Frontal cortex (tissue), 4 donors: ENCODE data around the gene GPR68. TPM values are rescaled to one million over a fixed set of nuclear protein-coding genes. Genes with fewer than 3 reads are reported as not detected.
"Not testable (repeated sequence)": the region's sequence is repeated elsewhere in the genome, so short reads cannot be mapped to it uniquely, and the experiment has no call there.

ENCODE experiments used
- DNase-seq, 2 donors: peaks; one replicate each; pipeline ENCODE4 v3.0.0; 2012; ENCODE audit warnings: low spot score in 2 of 2
- FAIRE-seq: peaks from 2 replicates; lab custom pipeline; 2012; peaks lifted over from hg19 to GRCh38; lab: Jason Lieb, UNC
- total RNA-seq: library from RNA; depleted of rRNA; stranded (reverse); fragments of >200 nt; gene quantifications from one replicate; pipeline ENCODE4 v1.2.3, GENCODE V29; 2014
- donor health status: control.
- donor health status: control.
- donor health status: control.

GPR68 gene
- total RNA-seq, 1 donor from 2014 or later = 4.9 TPM

GRCh38 chr14:91205459-91205858 is 39.0 kb downstream of the GPR68 start:
- no peak for DNase-seq
- FAIRE-seq = no peak

GRCh38 chr14:91204657-91205056 is 39.8 kb downstream of the GPR68 start:
- FAIRE-seq = no peak
- no peak for DNase-seq

GRCh38 chr14:91202234-91202974 is 42.1 kb downstream of the GPR68 start:
- FAIRE-seq = no peak
- no peak for DNase-seq

- FAIRE-seq, DNase-seq: not testable (repeated sequence)
These were observed 43.7 kb downstream of the GPR68 start for GRCh38 chr14:91200802-91201201.

DNA sequence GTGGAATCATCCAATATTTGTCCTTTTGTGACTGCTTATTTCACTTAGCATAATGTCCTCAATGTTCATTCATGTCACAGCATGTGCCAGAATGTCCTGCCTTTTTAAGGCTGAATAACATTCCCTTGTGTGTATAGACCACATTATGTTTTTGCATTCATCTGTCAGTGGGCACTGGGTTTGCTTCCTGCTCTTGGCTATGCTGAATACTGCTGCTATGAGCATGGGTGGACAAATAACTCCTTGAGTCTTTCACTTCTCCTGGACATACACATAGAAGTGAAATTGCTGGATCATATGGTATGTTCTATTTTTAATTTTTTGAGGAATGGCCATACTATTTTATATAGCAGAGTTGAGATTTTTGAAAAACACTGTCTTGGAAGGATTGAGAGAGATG is 46.9 kb downstream of the GPR68 start:
- FAIRE-seq (no peak), DNase-seq (no peak)

DNA sequence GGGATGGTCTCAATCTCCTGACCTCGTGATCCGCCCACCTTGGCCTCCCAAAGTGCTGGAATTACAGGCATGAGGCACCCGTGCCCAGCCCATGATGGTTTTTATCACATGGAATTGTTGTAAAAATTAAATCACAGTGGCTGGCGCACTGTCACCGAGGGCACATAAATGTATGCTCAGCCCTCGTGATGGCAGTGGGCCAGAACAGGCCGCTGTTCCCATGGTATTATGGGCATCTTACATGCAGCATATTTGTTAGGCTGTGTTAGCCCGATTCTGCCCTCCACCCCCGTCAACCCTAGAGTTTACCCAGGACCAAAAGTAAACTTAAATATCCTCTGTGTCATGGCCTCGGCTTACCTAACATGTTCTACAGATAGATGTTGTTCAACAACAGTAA is 48.6 kb downstream of the GPR68 start:
- DNase-seq (no peak), FAIRE-seq (no peak)

- DNase-seq (no peak), FAIRE-seq (no peak)
These were observed 51.4 kb downstream of the GPR68 start for GRCh38 chr14:91193069-91193468.

GRCh38 chr14:91190853-91191252 is 53.7 kb downstream of the GPR68 start:
- DNase-seq (no peak), FAIRE-seq (no peak)

GRCh38 chr14:91187271-91187670 is 57.2 kb downstream of the GPR68 start:
- DNase-seq (no peak), FAIRE-seq (no peak)

DNA sequence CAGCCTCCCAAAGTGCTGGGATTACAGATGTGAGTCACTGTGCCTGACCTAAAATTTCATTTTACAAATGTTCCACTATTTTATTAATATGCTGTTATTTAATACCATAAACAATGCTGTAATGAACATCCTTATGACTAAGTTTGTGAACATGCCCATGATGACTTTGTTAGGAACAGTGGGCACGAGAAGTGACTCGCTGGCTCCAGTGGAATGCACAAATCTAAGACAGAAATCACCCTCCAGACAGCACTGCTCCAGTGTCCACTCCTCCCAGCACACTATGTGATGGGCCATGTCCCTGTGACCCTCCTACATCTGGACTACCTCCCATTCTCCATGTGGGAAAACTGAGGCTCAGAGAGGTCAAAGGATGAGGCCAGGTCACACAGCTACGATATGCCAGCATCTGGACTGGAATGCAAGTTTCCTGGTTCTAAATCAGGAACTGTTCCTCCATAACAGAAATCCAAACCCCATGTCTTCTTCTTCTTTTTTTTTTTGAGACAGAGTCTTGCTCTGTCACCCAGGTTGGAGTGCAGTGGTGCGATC is 57.9 kb downstream of the GPR68 start:
- FAIRE-seq (no peak), DNase-seq (no peak)

GRCh38 chr14:91185721-91186120 is 58.8 kb downstream of the GPR68 start:
- FAIRE-seq (no peak), DNase-seq (no peak)

DNA sequence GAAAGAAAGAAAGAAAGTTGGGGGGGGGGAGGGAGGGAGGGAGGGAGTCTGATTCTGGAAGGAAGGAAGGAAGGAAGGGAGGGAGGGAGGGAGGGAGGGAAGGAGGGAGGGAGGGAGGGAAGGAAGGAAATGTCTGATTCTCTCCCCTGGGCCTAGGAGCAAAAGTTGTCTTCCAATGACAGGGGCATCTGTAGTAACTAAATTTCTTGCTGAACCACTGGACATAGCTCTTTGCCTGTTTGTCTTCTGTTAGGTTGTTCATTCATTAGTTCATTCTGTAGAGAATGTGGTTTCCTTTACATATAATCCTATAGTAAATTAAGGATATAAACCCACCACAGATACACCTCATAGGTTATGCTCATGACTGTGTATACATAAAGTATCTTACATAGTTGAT is 59.9 kb downstream of the GPR68 start:
- DNase-seq (no peak), FAIRE-seq (no peak)

GRCh38 chr14:91182753-91183152 is 61.8 kb downstream of the GPR68 start:
- peak; percentile 61 for FAIRE-seq
- DNase-seq = not testable (repeated sequence)

Other genes with a start within 250 kb of the GPR68 start
- 8.2 TPM for gene RPS6KA5, start 184.1 kb downstream of the GPR68 start, total RNA-seq
- gene DGLUCY, start 130.6 kb downstream of the GPR68 start, total RNA-seq = 23.2 TPM
- gene CCDC88C, start 173.1 kb upstream of the GPR68 start, total RNA-seq = 22.4 TPM